ENCODE data around the gene ANKRD16.

Gene ANKRD16

DNA sequence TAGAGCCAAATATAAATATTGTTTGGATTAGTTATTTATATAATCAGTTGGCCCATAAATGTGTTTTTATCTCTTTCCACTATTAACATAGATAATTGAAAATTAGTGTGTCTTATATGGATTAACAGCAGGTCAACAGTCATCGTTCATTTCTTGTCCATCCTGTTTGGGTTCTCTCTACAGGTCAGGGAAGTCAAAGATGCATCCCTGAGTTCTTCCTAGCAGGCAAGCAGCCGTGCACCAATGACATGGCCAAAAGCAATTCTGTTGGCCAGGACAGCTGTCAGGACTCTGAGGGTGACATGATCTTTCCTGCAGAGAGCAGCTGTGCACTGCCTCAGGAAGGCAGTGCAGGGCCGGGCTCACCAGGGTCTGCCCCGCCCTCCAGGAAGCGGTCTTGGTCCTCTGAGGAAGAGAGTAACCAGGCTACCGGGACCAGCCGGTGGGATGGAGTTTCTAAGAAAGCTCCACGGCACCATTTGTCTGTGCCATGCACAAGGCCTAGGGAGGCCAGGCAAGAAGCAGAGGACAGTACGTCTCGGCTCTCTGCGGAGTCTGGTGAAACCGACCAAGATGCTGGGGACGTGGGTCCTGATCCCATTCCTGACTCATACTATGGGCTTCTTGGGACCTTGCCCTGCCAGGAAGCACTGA is 16.3 kb upstream of the ANKRD16 start:
- no peak overlapping the region for H3K4me3 ChIP-seq (ENCODE audit: low read depth, low read length)
- DNase-seq (ENCODE audit: low read depth), result no peak

DNA sequence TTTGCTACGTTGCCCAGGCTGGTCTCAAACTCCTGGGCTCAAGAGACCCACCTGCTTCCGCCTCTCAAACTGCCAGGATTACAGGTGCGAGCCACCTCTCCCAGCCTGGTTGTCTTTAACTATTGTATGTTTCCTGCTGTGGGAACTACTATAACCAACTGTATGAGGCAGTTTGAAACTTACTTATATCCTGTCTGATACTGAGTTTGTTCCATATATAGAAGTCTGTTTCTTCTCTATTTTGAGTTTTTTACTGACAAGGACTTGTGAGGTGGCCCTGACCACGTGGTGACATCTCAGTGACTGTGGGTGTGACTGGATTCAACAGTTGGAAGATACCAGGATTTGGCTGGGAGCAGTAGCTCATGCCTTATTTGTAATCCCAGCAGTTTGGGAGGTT is 14.5 kb upstream of the ANKRD16 start:
- DNase-seq (ENCODE audit: low read depth), result no peak
- H3K4me3 ChIP-seq (ENCODE audit: low read depth, low read length), result no peak overlapping the region

DNA sequence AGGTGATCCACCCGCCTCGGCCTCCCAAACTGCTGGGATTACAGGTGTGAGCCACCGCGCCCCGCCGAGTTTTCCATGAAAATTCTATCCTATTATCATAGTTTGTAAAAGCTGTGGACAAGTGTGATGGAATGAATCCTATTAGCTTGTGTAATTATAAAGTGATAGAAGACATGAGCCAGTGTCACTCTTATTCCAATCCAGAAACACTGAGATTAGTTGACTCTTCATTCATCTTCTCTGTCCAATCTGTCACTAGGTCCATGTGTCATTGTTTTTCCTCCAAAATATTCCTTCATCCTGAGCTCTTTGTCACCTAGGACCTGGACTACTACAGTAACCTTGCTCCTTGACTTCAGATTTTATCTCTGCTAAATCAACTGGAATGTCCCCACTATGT is 13.9 kb upstream of the ANKRD16 start:
- no peak overlapping the region for H3K4me3 ChIP-seq (ENCODE audit: low read depth, low read length)
- no peak for DNase-seq (ENCODE audit: low read depth)

DNA sequence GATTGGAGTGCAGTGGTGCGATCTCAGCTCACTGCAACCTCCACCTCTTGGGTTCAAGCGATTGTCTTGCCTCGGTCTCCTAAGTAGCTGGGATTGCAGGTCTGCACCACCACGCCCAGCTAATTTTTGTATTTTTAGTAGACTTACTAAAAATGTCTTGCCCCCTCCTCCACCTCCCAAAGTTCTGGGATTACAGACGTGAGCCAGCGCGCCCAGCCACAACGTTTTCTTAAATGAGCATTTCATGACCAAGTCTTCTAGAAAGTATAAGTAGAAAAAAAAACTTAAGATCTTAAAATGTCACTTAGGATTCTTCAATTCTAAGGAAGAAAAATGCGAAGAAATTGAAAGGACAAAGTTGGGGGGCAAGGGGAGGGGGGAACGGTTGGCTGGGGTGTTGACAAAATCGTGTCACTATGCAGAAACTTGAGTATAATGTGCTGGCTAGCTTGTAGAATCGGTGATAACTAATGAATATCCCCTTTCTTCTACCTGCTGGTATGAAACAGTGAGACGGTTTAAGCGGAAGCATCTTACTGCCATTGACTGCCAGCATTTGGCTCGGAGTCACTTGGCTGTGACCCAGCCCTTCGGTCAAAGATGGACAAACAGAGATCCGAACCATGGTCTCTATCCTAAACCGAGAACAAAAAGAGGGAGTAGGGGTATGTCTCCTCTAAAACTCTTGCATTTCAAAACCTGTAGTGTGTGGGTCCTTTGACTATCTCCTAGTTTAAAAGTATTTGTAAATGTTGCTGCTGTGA is 13.0 kb upstream of the ANKRD16 start:
- DNase-seq (ENCODE audit: low read depth), result no peak

DNA sequence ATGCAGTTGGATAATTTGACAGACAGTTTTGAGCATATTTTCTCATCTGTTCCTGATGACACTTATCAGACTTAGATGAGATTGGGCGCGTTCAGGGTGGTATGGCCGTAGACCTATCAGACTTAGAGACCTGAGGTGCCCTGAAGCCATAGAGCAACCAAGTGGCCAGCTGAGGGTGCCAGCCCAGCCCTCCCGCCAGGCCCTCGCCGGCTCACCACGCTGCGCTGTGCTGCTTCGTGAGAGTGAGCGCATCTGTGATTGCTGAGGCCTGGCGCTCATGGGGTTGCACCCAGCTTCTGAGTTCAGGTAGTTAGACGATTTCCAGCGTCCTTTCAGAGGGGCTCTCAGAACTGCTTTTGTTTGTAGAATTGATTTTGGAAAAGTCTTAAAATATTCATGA is 10.6 kb upstream of the ANKRD16 start:
- no peak overlapping the region for H3K4me3 ChIP-seq (ENCODE audit: low read depth, low read length)
- no peak for DNase-seq (ENCODE audit: low read depth)

More for the DNA sequence above, 13.0 kb upstream of the ANKRD16 start:
- no peak overlapping the region for H3K4me3 ChIP-seq (ENCODE audit: low read depth, low read length)

DNA sequence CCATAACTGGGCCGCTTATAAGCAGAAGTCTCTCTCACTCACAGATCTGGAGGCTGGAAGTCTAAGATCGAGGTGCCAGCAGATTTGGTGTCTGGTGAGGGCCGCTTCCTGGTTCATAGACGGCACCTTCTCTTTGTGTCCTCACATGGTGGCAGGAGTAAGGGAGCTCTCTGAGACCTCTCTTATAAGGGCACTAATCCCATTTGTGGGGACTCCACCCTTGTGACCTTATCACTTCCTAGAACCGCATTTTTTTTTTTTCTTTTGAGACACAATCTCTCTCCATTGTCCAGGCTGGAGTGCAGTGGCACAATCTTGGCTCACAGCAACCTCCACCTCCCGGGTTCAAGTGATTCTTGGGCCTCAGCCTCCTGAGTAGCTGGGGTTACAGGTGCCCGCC is 8.5 kb upstream of the ANKRD16 start:
- no peak overlapping the region for H3K4me3 ChIP-seq (ENCODE audit: low read depth, low read length)
- no peak for DNase-seq (ENCODE audit: low read depth)

DNA sequence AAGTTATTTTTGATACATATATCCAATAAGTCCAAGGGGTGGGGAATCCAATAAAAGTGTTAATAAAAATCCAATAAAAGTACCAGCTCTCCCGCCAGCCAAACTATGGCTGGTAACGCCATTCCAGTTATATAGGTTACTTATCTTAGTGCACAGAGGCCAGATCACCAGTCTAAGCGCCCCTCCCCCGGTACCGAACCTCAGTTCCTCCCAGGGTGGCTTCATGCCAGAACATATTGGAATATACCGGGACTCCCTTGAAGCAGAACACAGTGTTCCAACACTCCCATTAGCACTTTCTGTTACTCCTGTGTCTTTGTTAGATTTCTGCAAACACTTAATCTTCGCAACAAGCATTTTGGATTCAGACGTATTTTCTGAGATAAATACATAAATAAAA is 7.8 kb upstream of the ANKRD16 start:
- DNase-seq (ENCODE audit: low read depth), result no peak
- H3K4me3 ChIP-seq (ENCODE audit: low read depth, low read length), result no peak overlapping the region

DNA sequence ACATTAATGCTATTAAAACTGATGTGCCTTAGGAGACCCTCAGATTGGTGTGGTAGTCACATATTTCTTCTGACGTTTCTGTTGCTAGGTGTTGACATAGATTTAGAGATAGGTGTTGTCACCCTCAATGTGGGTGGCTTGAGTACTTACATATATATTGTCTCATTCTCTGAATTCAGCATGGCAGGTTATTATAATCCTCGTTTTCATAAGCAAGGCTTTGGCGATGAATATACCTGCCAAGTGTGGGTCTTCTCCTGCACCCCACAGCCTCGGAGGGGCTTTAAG is 7.3 kb upstream of the ANKRD16 start:
- no peak overlapping the region for H3K4me3 ChIP-seq (ENCODE audit: low read depth, low read length)
- DNase-seq (ENCODE audit: low read depth), result no peak

DNA sequence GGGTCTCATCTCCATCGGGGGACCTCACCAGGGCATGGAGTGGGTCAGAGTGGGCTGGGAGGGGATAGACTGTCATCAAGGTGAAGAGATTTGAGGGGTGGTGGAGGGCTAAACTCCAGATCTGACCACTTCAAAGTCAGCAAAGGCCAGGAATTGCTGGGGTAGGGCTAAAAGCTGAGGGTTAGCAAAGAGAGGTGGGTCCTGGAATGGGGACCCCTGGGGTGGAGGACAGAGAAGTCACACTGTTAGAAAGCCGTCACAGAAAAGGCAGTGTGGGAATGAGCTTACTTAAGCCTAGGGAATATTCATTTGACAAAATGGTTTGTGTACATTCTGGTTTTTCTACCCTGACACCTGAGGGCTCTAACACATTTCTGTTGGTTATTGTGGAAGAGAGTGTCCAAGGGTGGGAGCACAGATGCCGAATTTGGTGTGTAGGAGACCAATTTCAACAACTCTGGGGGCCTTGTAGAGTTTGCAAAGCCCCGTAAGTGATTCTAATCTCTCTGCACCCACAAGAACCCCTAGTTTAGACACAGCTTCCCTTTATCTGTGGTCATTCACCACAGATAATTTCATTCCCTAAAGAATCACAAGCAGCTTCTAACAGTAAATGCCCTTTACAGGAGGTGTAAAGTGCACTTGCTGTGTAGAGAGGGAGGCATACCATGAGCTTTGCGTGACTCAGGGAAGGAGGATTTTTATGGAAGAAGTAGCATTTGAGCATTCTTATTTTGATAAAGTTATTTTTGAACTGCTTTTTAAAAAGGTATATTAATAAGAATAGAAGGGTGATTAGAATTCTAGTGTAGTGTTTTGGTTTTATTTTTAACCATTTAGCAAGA is 6.7 kb upstream of the ANKRD16 start:
- no peak overlapping the region for H3K4me3 ChIP-seq (ENCODE audit: low read depth, low read length)
- DNase-seq (ENCODE audit: low read depth), result no peak

DNA sequence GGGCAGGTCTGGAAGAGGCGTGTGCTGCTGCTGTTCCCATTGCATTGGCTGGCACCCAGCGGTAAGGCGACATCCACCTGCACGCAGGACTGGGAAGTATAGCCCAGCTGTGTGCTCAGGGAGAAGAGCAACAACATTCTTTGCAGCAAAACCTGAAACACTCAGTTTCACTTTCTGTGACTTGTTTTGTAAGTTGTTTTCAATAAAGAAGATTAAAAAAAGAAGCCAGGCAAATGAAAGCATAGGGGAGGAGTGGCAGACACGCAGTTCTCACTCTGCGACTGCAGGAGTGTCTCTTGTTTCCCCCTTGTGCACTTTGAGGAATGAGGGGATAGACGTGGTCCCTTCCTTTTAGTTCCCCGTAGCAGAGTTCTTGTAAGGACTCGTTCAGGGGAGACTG is 6.1 kb upstream of the ANKRD16 start:
- no peak overlapping the region for H3K4me3 ChIP-seq (ENCODE audit: low read depth, low read length)
- DNase-seq (ENCODE audit: low read depth), result no peak

DNA sequence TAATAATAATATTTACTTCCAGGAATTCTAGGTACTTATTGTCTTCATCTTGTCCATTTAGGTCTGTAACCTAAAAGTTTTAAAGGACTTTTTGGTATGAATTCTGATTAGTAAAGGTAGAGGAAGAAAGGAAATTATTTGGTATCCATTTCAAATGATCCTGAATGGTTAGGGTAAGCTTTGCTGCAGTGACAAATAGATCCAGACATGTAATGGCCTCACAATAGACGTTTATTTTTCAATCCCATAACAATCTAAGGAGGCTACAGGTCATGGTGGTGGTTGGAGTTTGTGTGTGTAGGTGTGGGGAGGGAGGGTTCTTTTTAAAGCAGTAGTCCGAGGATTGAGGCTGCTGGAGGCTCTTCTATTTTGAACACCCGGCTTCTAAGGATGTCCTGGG is 5.7 kb upstream of the ANKRD16 start:
- no peak for DNase-seq (ENCODE audit: low read depth)
- no peak overlapping the region for H3K4me3 ChIP-seq (ENCODE audit: low read depth, low read length)

DNA sequence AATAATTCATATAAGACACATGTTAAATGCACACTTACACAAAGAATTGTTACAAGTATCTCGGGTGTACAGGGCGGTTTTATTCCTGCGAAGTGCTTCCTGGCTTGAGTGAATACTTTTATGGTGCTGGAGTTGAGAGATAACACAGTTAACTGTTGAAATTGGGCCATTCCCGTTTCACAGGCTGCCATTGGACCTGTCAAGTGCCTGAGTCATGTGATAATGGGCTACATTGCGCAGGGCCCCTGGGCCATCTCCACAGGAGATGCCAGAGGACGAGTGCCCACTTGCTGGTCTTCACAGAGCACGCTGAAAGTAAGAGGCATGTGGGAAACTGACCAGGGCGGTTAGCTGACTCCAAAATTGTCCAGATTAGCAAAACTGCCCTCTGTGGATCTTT is 5.2 kb upstream of the ANKRD16 start:
- no peak overlapping the region for H3K4me3 ChIP-seq (ENCODE audit: low read depth, low read length)
- no peak for DNase-seq (ENCODE audit: low read depth)

DNA sequence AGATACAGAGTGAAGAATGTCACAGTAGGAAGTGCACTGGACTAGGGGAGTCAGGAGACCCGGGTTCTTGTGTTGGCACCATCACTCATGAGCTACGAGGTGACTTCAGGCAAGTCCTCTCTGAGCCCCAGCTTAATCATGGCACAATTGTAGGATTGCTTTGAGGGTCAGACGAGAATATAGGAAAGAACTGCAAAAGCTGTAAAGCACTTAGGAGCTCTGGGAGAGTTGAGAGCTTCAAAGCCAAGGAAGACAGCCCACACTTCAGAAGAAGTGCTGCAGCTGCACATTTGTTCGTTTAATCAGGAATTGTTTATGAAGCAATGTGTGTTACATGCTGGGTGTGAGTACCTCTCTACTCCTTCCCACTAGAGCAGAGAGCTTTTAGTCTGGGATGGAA is 4.7 kb upstream of the ANKRD16 start:
- no peak overlapping the region for H3K4me3 ChIP-seq (ENCODE audit: low read depth, low read length)
- DNase-seq (ENCODE audit: low read depth), result no peak

DNA sequence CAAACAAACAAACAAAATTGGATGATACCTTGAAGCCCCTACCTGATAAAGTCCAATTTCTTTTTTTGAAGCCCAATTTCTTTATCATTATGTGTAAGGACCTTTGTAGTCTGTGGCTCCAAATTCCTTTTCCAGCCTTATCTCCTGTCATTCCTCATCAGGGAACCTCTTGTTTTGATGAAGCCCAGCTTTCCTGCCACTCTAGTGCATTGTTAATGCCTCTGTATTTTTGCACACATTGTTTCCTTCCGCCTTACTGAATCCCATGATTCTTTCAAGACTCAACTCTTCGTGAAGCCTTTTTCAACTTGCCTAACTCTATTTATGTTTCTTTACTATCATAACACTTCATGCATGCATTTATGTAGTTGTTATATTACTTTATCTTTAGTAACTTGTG is 3.6 kb upstream of the ANKRD16 start:
- no peak overlapping the region for H3K4me3 ChIP-seq (ENCODE audit: low read depth, low read length)

DNA sequence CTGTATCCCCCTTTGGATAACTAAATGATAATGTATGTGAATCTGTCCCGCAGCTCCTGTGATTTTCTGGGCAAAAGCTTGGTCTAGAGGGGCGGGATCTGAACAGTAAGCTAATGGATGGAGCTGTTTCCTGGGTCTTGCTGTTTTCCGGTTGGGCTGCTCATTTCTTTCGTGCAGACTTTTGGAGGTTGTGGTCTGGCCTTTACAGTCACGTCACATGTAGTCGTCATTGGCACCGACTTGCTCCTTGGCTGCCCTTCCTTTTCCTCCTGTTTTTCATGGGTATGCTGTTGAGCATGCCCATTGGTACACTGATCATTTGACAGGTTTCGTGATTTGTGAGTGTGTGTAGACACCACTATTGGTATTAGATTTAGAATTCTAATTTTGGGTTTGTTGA is 2.3 kb upstream of the ANKRD16 start:
- H3K4me3 ChIP-seq (ENCODE audit: low read depth, low read length), result no peak overlapping the region

More for the DNA sequence above, 3.6 kb upstream of the ANKRD16 start:
- DNase-seq (ENCODE audit: low read depth), result no peak

DNA sequence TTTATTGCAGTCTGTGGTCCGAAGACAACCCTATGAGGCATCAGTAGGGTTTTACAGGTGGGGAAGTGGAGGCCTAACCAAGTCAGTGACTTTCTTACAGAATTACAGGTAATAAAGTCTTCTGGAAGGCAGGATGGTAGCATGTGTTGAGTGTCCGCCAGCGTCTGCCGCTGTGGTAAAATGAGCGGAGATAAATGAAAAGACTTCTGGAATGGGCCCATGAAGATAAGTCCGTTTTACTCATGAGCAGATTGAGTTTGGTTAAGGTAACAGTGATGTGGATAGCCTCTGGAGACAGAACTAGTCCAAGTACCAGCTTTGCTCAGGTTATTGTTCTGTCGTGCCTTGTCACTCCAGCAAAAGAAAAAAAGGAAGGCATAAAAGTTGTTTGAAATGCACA is 1.3 kb upstream of the ANKRD16 start:
- peak overlapping the region; percentile 64 for H3K4me3 ChIP-seq (ENCODE audit: low read depth, low read length)

More for the DNA sequence above, 2.3 kb upstream of the ANKRD16 start:
- no peak for DNase-seq (ENCODE audit: low read depth)

DNA sequence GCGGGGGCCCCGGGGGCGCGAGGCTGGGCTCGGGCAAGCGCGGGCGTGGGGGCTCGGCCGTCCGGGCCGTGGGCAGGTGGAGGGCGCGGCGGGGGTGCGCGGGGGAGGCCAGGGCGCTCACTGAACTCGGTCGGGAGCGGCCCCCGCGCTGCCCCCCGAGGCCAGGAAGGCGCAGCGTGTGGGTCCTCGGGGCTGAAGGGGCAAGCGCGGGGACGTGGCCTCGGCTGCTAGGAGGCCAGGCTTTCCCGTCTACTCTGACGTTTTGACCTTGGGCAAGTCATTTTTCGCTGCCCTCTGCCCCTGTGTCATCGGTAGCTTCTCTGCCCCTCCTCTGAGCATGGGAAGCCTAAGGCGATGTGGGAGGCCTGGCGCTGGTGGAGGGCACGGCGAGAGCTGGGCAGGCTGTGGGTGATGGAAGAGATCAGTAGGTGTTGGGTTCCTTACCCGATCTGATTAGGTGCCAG is 791 bp upstream of the ANKRD16 start:
- DNase-seq (ENCODE audit: low read depth), result no peak
- peak overlapping the region; percentile 64 for H3K4me3 ChIP-seq (ENCODE audit: low read depth, low read length)

More for the DNA sequence above, 1.3 kb upstream of the ANKRD16 start:
- DNase-seq (ENCODE audit: low read depth), result no peak

DNA sequence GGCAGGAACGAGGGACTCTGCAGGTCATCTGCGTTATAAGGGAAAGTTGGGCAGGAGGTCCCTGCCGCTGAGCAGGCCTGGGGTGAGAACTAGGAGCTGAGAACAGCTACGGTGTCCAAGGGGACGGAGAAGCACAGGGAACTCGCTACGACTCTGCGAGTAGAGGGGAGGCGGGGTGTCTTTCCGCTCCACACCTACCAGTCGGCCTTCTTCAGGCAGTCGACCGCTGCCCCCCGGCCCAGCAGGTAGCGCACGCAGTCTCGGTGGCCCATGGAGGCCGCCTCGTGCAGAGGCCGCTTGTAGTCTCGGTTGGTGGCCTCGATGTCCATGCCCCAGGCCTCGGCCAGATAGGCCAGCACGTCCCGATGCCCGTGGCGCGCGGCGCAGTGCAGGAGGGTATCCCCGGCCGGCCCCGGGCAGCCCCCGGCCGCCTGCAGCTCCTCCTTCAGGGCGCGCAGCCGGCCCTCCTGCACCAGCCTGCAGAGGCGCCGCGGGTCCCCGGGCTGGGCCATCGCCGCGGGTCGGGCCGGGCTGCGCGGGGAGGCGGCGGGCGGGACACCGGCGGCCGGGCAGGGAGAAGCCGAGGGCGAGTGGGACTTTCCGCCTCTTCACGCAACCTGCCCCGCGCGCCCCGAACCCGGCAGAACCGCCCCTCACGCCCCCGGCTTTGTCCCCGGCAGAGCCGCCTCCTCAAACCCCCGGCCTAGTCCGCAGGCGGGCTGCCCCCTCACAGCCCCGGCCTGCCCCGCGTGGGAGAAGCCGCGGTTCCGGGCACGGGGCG is 660 bp downstream of the ANKRD16 start:
- peak overlapping the region; percentile 86 for H3K4me3 ChIP-seq (ENCODE audit: low read depth, low read length)
- DNase-seq (ENCODE audit: low read depth), result no peak

DNA sequence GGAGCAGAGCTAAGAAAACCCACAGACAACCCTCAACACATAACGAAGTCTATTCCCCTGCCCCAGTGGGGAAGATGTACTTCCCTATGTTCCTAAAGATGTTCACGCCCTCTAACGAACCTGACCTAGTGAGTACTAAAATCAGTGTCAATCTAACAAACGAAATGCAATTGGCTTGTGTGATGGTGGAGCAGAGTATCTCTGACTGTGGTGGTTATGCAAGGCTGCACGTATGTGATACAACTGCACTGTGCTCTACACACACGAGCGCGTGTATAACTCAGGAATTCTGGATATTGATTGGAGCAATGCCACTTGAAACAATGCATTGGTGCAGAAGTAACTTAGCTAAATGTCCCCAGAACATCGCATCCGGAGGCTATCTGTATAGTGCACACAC is 1.3 kb downstream of the ANKRD16 start:
- peak overlapping the region; percentile 86 for H3K4me3 ChIP-seq (ENCODE audit: low read depth, low read length)
- no peak for DNase-seq (ENCODE audit: low read depth)

DNA sequence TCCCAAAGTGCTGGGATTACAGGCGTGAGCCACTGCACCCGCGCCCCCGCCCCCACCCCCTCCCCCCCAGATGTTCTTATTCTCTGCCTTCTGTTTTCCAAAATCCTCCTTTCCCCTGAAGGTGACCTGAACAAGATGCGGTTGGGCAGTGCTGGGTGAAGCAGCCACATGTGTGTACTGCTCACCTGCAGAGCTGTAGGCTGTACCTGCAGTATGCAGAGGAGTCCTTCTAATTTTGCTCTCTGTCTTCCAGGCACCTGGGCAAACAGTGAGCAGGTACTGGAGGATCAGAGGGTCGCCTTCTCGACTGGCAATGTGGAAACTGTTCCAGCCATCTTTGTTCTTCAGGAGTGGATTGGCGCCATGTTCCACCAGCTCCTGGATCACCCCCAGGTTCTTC is 2.1 kb downstream of the ANKRD16 start:
- peak overlapping the region; percentile 86 for H3K4me3 ChIP-seq (ENCODE audit: low read depth, low read length)
- no peak for DNase-seq (ENCODE audit: low read depth)
